PFSK-1 (cell line): ENCODE results near the gene CNTN5.

Experiments
- FOXP2 ChIP-seq: optimal IDR thresholded peaks from 2 replicates; pipeline ENCODE3; 2011; ENCODE audit warnings: borderline replicate concordance, control low read depth, inconsistent platforms; ENCODE audit not compliant: insufficient read depth; ENCODE audit errors: extremely low read length, extremely low read depth
- POLR2AphosphoS5 ChIP-seq: IDR thresholded peaks from 2 replicates; pipeline ENCODE4 v1.6.1; 2012; ENCODE audit warnings: low read depth, mild to moderate bottlenecking, control low read depth, low read length, moderate library complexity
- REST ChIP-seq, 2 experiments: IDR thresholded peaks; 2 replicates each; pipeline versions ENCODE4 v1.6.1 to v1.8.0; 2011 to 2012; ENCODE audit warnings: low read depth in 2 of 2, low read length in 2 of 2, control low read depth in 1 of 2, inconsistent platforms in 1 of 2, mild to moderate bottlenecking in 1 of 2, moderate library complexity in 1 of 2; ENCODE audit not compliant: insufficient read depth in 1 of 2
- SIN3A ChIP-seq: IDR thresholded peaks from 2 replicates; pipeline ENCODE4 v1.6.1; 2012; ENCODE audit warnings: mild to moderate bottlenecking, low read length, moderate library complexity, borderline replicate concordance; ENCODE audit not compliant: insufficient read depth
- TAF1 ChIP-seq: IDR thresholded peaks from 2 replicates; pipeline ENCODE4 v1.6.1; 2012; ENCODE audit warnings: low read length, control low read depth, borderline replicate concordance; ENCODE audit not compliant: insufficient read depth

CNTN5 gene

GRCh38 chr11:100340466-100341319, 1319.9 kb downstream of the CNTN5 start:
- TF ChIP-seq TAF1 (no peak), SIN3A (no peak), POLR2AphosphoS5 (no peak)

DNA sequence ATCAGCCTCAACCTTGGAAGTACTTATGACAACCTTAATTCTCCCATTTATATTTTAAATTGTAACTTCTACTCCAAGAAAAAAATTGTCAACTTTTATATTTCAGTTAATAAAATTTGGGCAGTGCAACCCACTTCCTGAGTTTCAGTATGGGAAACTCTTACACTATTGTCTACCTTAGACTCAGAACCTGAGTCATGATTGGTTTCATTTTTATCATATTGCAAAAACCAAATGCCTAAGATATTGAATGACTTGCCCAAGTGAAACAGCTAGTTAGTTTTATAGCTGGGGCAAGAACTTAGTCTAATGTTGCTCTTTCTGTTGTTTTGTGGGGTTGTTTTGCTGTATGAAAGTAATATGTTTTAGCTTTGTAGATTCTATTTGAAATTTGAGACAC, 1332.3 kb downstream of the CNTN5 start:
- TF ChIP-seq POLR2AphosphoS5 (no peak), TAF1 (no peak), FOXP2 (no peak), REST (IDR thresholded peaks at IDR 0.05; ENCODE audit: insufficient read depth in 1 of 2, low read depth in 2 of 2, low read length in 2 of 2) (no peak), SIN3A (no peak)

DNA sequence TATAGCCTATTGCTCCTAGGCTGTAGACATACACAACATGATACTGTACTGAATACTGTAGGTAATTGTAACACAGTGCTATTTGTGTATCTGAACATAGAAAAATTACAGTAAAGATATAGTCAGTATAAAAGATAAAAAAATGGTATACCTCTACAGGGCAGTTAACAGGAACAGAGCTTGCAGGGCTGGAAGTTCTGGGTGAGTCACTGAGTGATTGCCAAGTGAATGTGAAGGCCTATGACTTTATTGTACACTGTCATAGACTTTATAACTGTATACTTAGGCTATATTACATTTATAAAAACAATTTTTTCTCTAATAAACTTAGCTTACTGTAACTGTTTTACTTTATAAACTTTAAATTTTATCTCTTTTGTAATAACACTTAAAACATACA, 1334.0 kb downstream of the CNTN5 start:
- TF ChIP-seq REST (IDR thresholded peaks at IDR 0.05; ENCODE audit: insufficient read depth in 1 of 2, low read depth in 2 of 2, low read length in 2 of 2), result no peak
- TF ChIP-seq TAF1, result no peak
- TF ChIP-seq FOXP2, result no peak
- no peak for TF ChIP-seq POLR2AphosphoS5
- no peak for TF ChIP-seq SIN3A

GRCh38 chr11:100356035-100356434, 1335.3 kb downstream of the CNTN5 start:
- TF ChIP-seq REST (IDR thresholded peaks at IDR 0.05; ENCODE audit: insufficient read depth in 1 of 2, low read depth in 2 of 2, low read length in 2 of 2) (no peak), SIN3A (no peak), TAF1 (no peak), POLR2AphosphoS5 (no peak), FOXP2 (no peak)

GRCh38 chr11:100359281-100359680, 1338.5 kb downstream of the CNTN5 start:
- TF ChIP-seq POLR2AphosphoS5 (no peak), SIN3A (no peak), REST (IDR thresholded peaks at IDR 0.05; ENCODE audit: insufficient read depth in 1 of 2, low read depth in 2 of 2, low read length in 2 of 2) (no peak), FOXP2 (no peak), TAF1 (no peak)
